Osteocyte (in vitro differentiated cells): ENCODE data around the gene SLC10A1. TPM values are rescaled to one million over a fixed set of nuclear protein-coding genes. Genes with fewer than 3 reads are reported as not detected.
"Not testable (repeated sequence)": the region's sequence is repeated elsewhere in the genome, so short reads cannot be mapped to it uniquely, and the experiment has no call there.

ENCODE experiments used
- DNase-seq: peaks from one replicate; pipeline ENCODE4 v3.0.0; 2021; ENCODE audit warnings: mixed read lengths; ENCODE audit not compliant: unreplicated experiment; ENCODE audit errors: extremely low spot score
- H3K27ac Mint-ChIP-seq: one replicate; pipeline ENCODE4 v1.8.0; 2021; ENCODE audit warnings: mild to moderate bottlenecking, mixed read lengths; ENCODE audit not compliant: unreplicated experiment
- H3K27me3 Mint-ChIP-seq: one replicate; pipeline ENCODE4 v1.8.0; 2021; ENCODE audit warnings: mixed read lengths; ENCODE audit not compliant: unreplicated experiment
- H3K36me3 Mint-ChIP-seq: one replicate; pipeline ENCODE4 v1.8.0; 2021; ENCODE audit warnings: mixed read lengths; ENCODE audit not compliant: unreplicated experiment
- H3K4me1 Mint-ChIP-seq: one replicate; pipeline ENCODE4 v1.8.0; 2021; ENCODE audit warnings: mixed read lengths; ENCODE audit not compliant: unreplicated experiment
- H3K4me3 Mint-ChIP-seq: one replicate; pipeline ENCODE4 v1.8.0; 2021; ENCODE audit warnings: mild to moderate bottlenecking, moderate library complexity, mixed read lengths; ENCODE audit not compliant: unreplicated experiment
- H3K9me3 Mint-ChIP-seq: one replicate; pipeline ENCODE4 v1.8.0; 2021; ENCODE audit warnings: mixed read lengths; ENCODE audit not compliant: unreplicated experiment
- total RNA-seq: library from RNA; stranded (reverse); gene quantifications from 2 replicates; pipeline ENCODE4 v1.2.1, GENCODE V29; 2021
- TF ChIP-seq, protein P1 (sequence below): fragments of 200-600 bp; sonication (generic); IDR thresholded peaks from 2 replicates; pipeline ENCODE4 v1.5.0; 2021; ENCODE audit warnings: antibody characterized with exemption, mild to moderate bottlenecking, moderate library complexity

Gene SLC10A1
- total RNA-seq, 1 donor from 2014 or later = not detected

GRCh38 chr14:69816216-69816615, 19.2 kb upstream of the SLC10A1 start:
- H3K4me3 Mint-ChIP-seq = no peak overlapping the region
- peaks cover 32% of the 10 kb centered on the region for H3K27me3 Mint-ChIP-seq
- TF ChIP-seq, protein P1, sequence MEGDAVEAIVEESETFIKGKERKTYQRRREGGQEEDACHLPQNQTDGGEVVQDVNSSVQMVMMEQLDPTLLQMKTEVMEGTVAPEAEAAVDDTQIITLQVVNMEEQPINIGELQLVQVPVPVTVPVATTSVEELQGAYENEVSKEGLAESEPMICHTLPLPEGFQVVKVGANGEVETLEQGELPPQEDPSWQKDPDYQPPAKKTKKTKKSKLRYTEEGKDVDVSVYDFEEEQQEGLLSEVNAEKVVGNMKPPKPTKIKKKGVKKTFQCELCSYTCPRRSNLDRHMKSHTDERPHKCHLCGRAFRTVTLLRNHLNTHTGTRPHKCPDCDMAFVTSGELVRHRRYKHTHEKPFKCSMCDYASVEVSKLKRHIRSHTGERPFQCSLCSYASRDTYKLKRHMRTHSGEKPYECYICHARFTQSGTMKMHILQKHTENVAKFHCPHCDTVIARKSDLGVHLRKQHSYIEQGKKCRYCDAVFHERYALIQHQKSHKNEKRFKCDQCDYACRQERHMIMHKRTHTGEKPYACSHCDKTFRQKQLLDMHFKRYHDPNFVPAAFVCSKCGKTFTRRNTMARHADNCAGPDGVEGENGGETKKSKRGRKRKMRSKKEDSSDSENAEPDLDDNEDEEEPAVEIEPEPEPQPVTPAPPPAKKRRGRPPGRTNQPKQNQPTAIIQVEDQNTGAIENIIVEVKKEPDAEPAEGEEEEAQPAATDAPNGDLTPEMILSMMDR = no peak
- no peak overlapping the region for H3K27ac Mint-ChIP-seq
- no peak for DNase-seq
- H3K4me1 Mint-ChIP-seq = peaks cover 1% of the 10 kb centered on the region
- H3K9me3 Mint-ChIP-seq = no peaks in the 10 kb centered on the region
- no peaks in the 10 kb centered on the region for H3K36me3 Mint-ChIP-seq

DNA sequence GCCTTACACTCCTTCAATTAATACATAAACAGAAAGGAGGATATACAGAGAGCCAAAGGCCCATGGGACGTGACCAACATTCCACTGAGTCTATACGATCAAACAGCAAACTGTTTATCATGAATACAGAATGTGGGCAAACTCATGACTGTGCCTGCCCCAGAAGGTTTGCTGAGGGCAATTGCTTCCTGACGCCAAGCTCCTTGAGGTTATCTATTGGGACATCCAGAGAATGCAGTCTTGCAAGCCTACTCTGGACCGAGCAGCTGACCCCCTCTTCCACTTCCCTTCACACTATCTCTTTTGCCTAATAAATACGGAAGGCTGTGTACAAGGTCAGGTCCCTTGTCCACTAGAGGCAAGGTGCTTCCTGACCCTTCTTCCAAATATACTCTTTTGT, 18.5 kb upstream of the SLC10A1 start:
- Mint-ChIP-seq H3K4me3 (no peak overlapping the region), H3K27me3 (peaks cover 31% of the 10 kb centered on the region), H3K36me3 (no peaks in the 10 kb centered on the region), H3K4me1 (peaks cover 1% of the 10 kb centered on the region), H3K27ac (no peak overlapping the region), H3K9me3 (no peaks in the 10 kb centered on the region)
- peak; percentile 36 for DNase-seq
- TF ChIP-seq, protein P1 = no peak

DNA sequence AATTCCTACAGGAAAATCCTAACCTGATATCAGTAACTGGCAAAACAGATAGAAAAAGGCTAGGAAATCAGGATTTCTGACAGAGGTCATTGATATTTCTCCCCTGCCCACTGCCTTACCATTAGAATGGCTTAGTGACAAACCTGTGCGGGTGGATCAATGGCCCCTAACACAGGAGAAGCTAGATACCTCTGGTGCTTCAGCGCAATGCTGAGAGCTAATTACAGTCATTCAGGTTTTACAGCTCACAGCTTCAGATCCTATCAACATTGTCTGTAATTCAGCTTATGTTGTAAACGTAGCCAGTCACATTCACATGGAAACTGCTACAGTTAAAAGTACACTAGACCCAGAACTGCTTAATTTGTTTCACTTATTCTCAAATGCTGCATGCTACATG, 17.4 kb upstream of the SLC10A1 start:
- Mint-ChIP-seq H3K4me3 (no peak overlapping the region), H3K9me3 (no peaks in the 10 kb centered on the region), H3K27me3 (peaks cover 26% of the 10 kb centered on the region), H3K27ac (no peak overlapping the region), H3K4me1 (peaks cover 1% of the 10 kb centered on the region), H3K36me3 (no peaks in the 10 kb centered on the region)
- DNase-seq = no peak
- TF ChIP-seq, protein P1 = no peak

DNA sequence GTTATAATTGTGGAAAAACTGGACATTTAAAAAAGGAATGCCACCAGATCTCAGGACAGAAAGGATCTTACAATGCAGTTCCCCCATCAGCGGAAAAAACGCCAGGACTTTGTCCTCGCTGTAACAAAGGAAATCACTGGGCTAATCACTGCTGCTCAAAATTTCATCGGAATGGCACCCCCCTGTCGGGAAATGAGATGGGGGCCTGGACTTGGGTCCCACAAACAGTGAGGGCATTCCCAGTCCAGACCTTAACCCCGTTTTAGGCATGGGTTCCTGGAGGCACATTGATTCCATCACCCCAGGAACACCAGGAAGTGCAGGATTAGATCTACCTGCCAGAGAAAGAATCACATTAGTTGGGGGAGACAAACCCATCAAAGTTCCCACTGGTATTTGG, 16.3 kb upstream of the SLC10A1 start:
- peak; percentile 77 for DNase-seq
- not testable (repeated sequence) for H3K27ac Mint-ChIP-seq, H3K36me3 Mint-ChIP-seq, H3K9me3 Mint-ChIP-seq, H3K4me3 Mint-ChIP-seq, H3K4me1 Mint-ChIP-seq
- peaks cover 25% of the 10 kb centered on the region for H3K27me3 Mint-ChIP-seq

DNA sequence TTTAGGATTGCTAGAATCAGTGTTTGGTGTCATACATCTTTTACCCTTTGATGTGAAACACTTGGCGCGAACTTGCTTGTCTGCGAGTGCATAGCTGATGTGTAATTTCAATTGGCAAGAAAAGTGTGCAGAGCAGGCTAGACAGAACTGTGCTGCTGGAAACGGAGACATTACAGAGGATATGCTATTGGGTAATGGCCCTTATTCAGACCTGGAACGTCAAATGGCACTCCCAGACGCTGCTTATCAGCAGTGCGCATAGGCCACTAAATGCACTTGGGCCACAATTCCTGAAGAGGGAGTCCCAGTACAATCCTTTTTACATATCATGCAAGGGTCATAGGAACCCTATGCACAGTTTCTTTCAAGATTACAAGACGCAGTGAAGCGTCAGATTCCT, 15.7 kb upstream of the SLC10A1 start:
- H3K27me3 Mint-ChIP-seq = peaks cover 29% of the 10 kb centered on the region
- no peak overlapping the region for H3K27ac Mint-ChIP-seq
- DNase-seq = peak; percentile 53
- no peaks in the 10 kb centered on the region for H3K4me1 Mint-ChIP-seq
- no peaks in the 10 kb centered on the region for H3K36me3 Mint-ChIP-seq
- no peak overlapping the region for H3K4me3 Mint-ChIP-seq
- no peaks in the 10 kb centered on the region for H3K9me3 Mint-ChIP-seq
- TF ChIP-seq, protein P1 = no peak

GRCh38 chr14:69811868-69812252, 14.8 kb upstream of the SLC10A1 start:
- no peaks in the 10 kb centered on the region for H3K36me3 Mint-ChIP-seq
- peaks cover 32% of the 10 kb centered on the region for H3K27me3 Mint-ChIP-seq
- H3K27ac Mint-ChIP-seq = no peak overlapping the region
- TF ChIP-seq, protein P1 = no peak
- H3K9me3 Mint-ChIP-seq = no peaks in the 10 kb centered on the region
- peak; percentile 53 for DNase-seq
- no peaks in the 10 kb centered on the region for H3K4me1 Mint-ChIP-seq
- H3K4me3 Mint-ChIP-seq = no peak overlapping the region
